ENCODE measurements around the gene ZPBP2. TPM values are rescaled to one million over a fixed set of nuclear protein-coding genes. Genes with fewer than 3 reads are reported as not detected.

ZPBP2 gene
- total RNA-seq, 1 experiment from 2014 or later: not detected

DNA sequence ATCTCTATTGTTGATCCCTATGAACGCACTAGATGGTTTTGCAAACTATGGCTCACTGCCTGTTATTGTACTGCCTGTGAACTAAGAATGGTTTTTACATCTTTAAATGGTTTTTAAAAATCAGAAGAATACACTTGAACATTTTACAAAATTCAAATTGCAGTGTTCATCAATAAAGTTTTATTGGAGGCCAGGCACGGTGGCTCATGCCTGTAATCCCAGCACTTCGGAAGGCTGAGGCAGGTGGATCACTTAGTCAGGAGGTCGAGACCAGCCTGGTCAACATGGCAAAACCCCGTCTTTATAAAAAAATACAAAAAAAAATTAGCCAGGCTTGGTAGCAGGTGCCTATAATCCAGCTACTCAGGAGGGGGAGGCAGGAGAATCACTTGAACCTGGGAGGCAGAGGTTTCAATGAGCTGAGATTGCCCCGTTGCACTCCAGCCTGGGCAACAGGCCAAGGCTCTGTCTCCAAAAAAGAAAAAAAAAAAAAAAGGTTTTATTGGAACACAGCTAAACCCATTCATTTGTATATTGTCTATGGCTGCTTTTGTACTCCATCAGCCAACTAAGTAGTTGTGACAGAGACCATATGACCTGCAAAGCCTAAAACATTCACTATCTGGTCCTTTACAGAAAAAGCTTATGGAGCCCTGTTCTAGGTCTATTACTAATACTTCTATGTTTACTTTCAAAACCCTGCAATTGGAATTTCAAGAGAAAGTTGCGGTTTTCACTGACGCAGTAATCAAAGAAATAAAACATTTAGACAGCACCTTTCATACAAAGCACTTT is 22.8 kb upstream of the ZPBP2 start:
- H3K36me3 Mint-ChIP-seq: no peaks in the 10 kb centered on the region
- H3K4me1 Mint-ChIP-seq: no peaks in the 10 kb centered on the region
- H3K9me3 Mint-ChIP-seq: no peaks in the 10 kb centered on the region
- DNase-seq (ENCODE audit: low spot score): no peak
- TF ChIP-seq MXD4 (CRISPR knock-in tag; IDR thresholded peaks at IDR 0.05; ENCODE audit: borderline replicate concordance): no peak
- TF ChIP-seq, protein P1, sequence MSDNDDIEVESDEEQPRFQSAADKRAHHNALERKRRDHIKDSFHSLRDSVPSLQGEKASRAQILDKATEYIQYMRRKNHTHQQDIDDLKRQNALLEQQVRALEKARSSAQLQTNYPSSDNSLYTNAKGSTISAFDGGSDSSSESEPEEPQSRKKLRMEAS (CRISPR knock-in tag; IDR thresholded peaks at IDR 0.05): no peak
- TF ChIP-seq EMX1 (CRISPR knock-in tag; IDR thresholded peaks at IDR 0.05): no peak
- TF ChIP-seq TEAD1 (CRISPR knock-in tag; IDR thresholded peaks at IDR 0.05): no peak
- TF ChIP-seq, protein P2, sequence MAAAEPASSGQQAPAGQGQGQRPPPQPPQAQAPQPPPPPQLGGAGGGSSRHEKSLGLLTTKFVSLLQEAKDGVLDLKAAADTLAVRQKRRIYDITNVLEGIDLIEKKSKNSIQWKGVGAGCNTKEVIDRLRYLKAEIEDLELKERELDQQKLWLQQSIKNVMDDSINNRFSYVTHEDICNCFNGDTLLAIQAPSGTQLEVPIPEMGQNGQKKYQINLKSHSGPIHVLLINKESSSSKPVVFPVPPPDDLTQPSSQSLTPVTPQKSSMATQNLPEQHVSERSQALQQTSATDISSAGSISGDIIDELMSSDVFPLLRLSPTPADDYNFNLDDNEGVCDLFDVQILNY (CRISPR knock-in tag; IDR thresholded peaks at IDR 0.05): no peak
- TF ChIP-seq, protein P3, sequence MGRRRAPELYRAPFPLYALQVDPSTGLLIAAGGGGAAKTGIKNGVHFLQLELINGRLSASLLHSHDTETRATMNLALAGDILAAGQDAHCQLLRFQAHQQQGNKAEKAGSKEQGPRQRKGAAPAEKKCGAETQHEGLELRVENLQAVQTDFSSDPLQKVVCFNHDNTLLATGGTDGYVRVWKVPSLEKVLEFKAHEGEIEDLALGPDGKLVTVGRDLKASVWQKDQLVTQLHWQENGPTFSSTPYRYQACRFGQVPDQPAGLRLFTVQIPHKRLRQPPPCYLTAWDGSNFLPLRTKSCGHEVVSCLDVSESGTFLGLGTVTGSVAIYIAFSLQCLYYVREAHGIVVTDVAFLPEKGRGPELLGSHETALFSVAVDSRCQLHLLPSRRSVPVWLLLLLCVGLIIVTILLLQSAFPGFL (CRISPR knock-in tag; IDR thresholded peaks at IDR 0.05; ENCODE audit: borderline replicate concordance): no peak
- TF ChIP-seq GRHL2 (CRISPR knock-in tag; IDR thresholded peaks at IDR 0.05; ENCODE audit: insufficient replicate concordance, severe bottlenecking): no peak
- TF ChIP-seq ELF4 (CRISPR knock-in tag; IDR thresholded peaks at IDR 0.05; ENCODE audit: low read depth): no peak
- no peak for TF ChIP-seq IRF2 (CRISPR knock-in tag; IDR thresholded peaks at IDR 0.05; ENCODE audit: borderline replicate concordance, low read depth)
- no peak for TF ChIP-seq ZNF317 (CRISPR knock-in tag; IDR thresholded peaks at IDR 0.05; ENCODE audit: borderline replicate concordance, low read depth)
- no peak for TF ChIP-seq CREM (CRISPR knock-in tag; IDR thresholded peaks at IDR 0.05)
- no peak for TF ChIP-seq ZBTB21 (CRISPR knock-in tag; IDR thresholded peaks at IDR 0.05; ENCODE audit: borderline replicate concordance)
- TF ChIP-seq GABPB1 (CRISPR knock-in tag; IDR thresholded peaks at IDR 0.05): no peak
- TF ChIP-seq, protein P4, sequence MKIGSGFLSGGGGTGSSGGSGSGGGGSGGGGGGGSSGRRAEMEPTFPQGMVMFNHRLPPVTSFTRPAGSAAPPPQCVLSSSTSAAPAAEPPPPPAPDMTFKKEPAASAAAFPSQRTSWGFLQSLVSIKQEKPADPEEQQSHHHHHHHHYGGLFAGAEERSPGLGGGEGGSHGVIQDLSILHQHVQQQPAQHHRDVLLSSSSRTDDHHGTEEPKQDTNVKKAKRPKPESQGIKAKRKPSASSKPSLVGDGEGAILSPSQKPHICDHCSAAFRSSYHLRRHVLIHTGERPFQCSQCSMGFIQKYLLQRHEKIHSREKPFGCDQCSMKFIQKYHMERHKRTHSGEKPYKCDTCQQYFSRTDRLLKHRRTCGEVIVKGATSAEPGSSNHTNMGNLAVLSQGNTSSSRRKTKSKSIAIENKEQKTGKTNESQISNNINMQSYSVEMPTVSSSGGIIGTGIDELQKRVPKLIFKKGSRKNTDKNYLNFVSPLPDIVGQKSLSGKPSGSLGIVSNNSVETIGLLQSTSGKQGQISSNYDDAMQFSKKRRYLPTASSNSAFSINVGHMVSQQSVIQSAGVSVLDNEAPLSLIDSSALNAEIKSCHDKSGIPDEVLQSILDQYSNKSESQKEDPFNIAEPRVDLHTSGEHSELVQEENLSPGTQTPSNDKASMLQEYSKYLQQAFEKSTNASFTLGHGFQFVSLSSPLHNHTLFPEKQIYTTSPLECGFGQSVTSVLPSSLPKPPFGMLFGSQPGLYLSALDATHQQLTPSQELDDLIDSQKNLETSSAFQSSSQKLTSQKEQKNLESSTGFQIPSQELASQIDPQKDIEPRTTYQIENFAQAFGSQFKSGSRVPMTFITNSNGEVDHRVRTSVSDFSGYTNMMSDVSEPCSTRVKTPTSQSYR (CRISPR knock-in tag; IDR thresholded peaks at IDR 0.05): no peak
- TF ChIP-seq, protein P5, sequence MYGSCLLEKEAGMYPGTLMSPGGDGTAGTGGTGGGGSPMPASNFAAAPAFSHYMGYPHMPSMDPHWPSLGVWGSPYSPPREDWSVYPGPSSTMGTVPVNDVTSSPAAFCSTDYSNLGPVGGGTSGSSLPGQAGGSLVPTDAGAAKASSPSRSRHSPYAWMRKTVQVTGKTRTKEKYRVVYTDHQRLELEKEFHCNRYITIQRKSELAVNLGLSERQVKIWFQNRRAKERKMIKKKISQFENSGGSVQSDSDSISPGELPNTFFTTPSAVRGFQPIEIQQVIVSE (CRISPR knock-in tag; IDR thresholded peaks at IDR 0.05; ENCODE audit: borderline replicate concordance): no peak
- no peak for TF ChIP-seq ZNF138 (CRISPR knock-in tag; conservative IDR thresholded peaks at IDR 0.05)
- TF ChIP-seq, protein P6, sequence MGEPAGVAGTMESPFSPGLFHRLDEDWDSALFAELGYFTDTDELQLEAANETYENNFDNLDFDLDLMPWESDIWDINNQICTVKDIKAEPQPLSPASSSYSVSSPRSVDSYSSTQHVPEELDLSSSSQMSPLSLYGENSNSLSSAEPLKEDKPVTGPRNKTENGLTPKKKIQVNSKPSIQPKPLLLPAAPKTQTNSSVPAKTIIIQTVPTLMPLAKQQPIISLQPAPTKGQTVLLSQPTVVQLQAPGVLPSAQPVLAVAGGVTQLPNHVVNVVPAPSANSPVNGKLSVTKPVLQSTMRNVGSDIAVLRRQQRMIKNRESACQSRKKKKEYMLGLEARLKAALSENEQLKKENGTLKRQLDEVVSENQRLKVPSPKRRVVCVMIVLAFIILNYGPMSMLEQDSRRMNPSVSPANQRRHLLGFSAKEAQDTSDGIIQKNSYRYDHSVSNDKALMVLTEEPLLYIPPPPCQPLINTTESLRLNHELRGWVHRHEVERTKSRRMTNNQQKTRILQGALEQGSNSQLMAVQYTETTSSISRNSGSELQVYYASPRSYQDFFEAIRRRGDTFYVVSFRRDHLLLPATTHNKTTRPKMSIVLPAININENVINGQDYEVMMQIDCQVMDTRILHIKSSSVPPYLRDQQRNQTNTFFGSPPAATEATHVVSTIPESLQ (CRISPR knock-in tag; IDR thresholded peaks at IDR 0.05): no peak
- H3K27ac Mint-ChIP-seq: no peak overlapping the region
- no peak for ATAC-seq
- POLR2A ChIA-PET: interaction anchor here (0.7 kb wide), 1 partner anchor 33 kb away, joined by 5 read pairs; no protein-coding TSS in a partner anchor
- H3K4me3 Mint-ChIP-seq: no peak overlapping the region
- CTCF ChIA-PET: interaction anchor here (2.0 kb wide), 1 partner anchor 10 kb away, joined by 8 read pairs; no protein-coding TSS in a partner anchor
- no peaks in the 10 kb centered on the region for H3K27me3 Mint-ChIP-seq (ENCODE audit: low read depth)
